Prostate gland (tissue), 2 donors: Measurements from ENCODE around the gene CHCHD4.

Experiments used
- CTCF ChIP-seq, 4 experiments: fragments of 200-600 bp in 2 of 4; fragments of 450-650 bp in 2 of 4; sonication (generic) in 2 of 4; IDR thresholded peaks; 1 replicate in 3 of 4; 2 replicates in 1 of 4; pipeline ENCODE4 v1.5.1; 2016 to 2019; ENCODE audit warnings: antibody characterized with exemption in 4 of 4, mild to moderate bottlenecking in 2 of 4, moderate library complexity in 2 of 4
- POLR2A ChIP-seq: fragments of 450-650 bp; IDR thresholded peaks from one replicate; pipeline ENCODE4 v1.6.1; 2016; ENCODE audit warnings: antibody characterized with exemption, mild to moderate bottlenecking
- POLR2AphosphoS5 ChIP-seq: sonication (generic); formaldehyde crosslinking; IDR thresholded peaks from one replicate; pipeline ENCODE4 v1.6.1; 2017; ENCODE audit warnings: antibody characterized with exemption

- TF ChIP-seq CTCF (IDR thresholded peaks at IDR 0.05) (no peak), POLR2AphosphoS5 (no peak), POLR2A (no peak)
Observed at GRCh38 chr3:14156843-14157561, 32.3 kb upstream of the CHCHD4 start.
